ENCODE measurements around the gene MRPS18A.

The MRPS18A gene

GRCh38 chr6:43682724-43683429, 4.7 kb downstream of the MRPS18A start:
- no peak overlapping the region for H3K27ac ChIP-seq (ENCODE audit: low read depth, low read length)
- peaks cover 17 to 28% of the 10 kb centered on the region in 2 experiments for H3K36me3 ChIP-seq (ENCODE audit: control insufficient read depth in 1 of 2, insufficient read depth in 2 of 2, low read length in 2 of 2)
- no peaks in the 10 kb centered on the region for H3K9me3 ChIP-seq (ENCODE audit: insufficient read depth, low read depth, low read length)
- no CpG with 5 or more reads among the region's 8 CpGs for WGBS (ENCODE audit: extremely low coverage, insufficient coverage, insufficient read length)
- peaks cover 7 to 10% of the 10 kb centered on the region in 2 experiments for H3K4me1 ChIP-seq (ENCODE audit: control insufficient read depth in 1 of 2, insufficient read depth in 2 of 2, low read length in 2 of 2)
- H3K27me3 ChIP-seq (ENCODE audit: insufficient read depth, low read length) = no peaks in the 10 kb centered on the region
- H2AK5ac ChIP-seq (ENCODE audit: low read length) = no peak overlapping the region
- H4K91ac ChIP-seq (ENCODE audit: low read depth, low read length) = no peak overlapping the region
- no peak overlapping the region for H4K12ac ChIP-seq (ENCODE audit: low read depth, low read length)
- no peak overlapping the region for H3K14ac ChIP-seq (ENCODE audit: low read length)
- no peak overlapping the region for H2BK5ac ChIP-seq (ENCODE audit: low read depth, low read length, poor library complexity)
- H4K8ac ChIP-seq (ENCODE audit: low read depth, low read length) = no peak overlapping the region
- H2BK120ac ChIP-seq (ENCODE audit: insufficient read depth, low read length, poor library complexity) = no peak overlapping the region
- no peak overlapping the region for H3K4ac ChIP-seq (ENCODE audit: low read depth, low read length)
- no peak overlapping the region for H3K23ac ChIP-seq (ENCODE audit: low read length)
- H3K79me2 ChIP-seq (ENCODE audit: control insufficient read depth, insufficient read depth, low read length, poor library complexity) = peaks cover 3% of the 10 kb centered on the region
- no peak overlapping the region for H3K9ac ChIP-seq (ENCODE audit: low read length)
- no peak overlapping the region for H3K18ac ChIP-seq (ENCODE audit: low read length)
- no peak for DNase-seq
- no peak overlapping the region for H2AFZ ChIP-seq (ENCODE audit: insufficient read depth, low read length, poor library complexity)
- no peak overlapping the region for H3K4me2 ChIP-seq (ENCODE audit: low read length)
- H2BK12ac ChIP-seq (ENCODE audit: low read length) = no peak overlapping the region
- H3K4me3 ChIP-seq (ENCODE audit: low read depth, low read length) = no peak overlapping the region
- H3K79me1 ChIP-seq (ENCODE audit: low read length) = peaks cover 3% of the 10 kb centered on the region

DNA sequence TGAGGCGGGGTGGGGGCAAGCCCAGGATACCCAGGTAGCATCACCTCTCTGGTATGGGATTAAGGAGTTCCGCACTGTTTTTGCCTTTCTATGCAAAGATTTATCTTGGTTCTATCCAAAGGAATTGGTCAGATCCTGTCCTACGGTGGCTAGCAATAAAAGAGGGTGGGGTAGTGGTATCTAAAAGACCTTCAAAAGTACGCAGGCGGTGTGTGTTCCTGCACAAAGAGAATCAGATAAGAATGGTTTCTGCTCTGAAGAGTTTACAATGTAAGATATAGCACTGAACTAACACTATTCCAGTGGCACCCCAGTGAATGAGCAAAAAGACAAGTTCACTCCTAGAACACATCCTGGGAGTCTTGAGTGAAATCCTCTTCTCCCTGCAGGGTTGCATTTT, 6.3 kb downstream of the MRPS18A start:
- H3K23ac ChIP-seq (ENCODE audit: low read length) = no peak overlapping the region
- H4K91ac ChIP-seq (ENCODE audit: low read depth, low read length) = no peak overlapping the region
- no peak overlapping the region for H2BK5ac ChIP-seq (ENCODE audit: low read depth, low read length, poor library complexity)
- no peak overlapping the region for H3K18ac ChIP-seq (ENCODE audit: low read length)
- no peak overlapping the region for H2BK12ac ChIP-seq (ENCODE audit: low read length)
- H3K27me3 ChIP-seq (ENCODE audit: insufficient read depth, low read length) = no peaks in the 10 kb centered on the region
- H2AFZ ChIP-seq (ENCODE audit: insufficient read depth, low read length, poor library complexity) = no peak overlapping the region
- no peaks in the 10 kb centered on the region for H3K79me2 ChIP-seq (ENCODE audit: control insufficient read depth, insufficient read depth, low read length, poor library complexity)
- H3K4me3 ChIP-seq (ENCODE audit: low read depth, low read length) = no peak overlapping the region
- no peak overlapping the region for H3K14ac ChIP-seq (ENCODE audit: low read length)
- peaks cover 31 to 42% of the 10 kb centered on the region in 2 experiments for H3K36me3 ChIP-seq (ENCODE audit: control insufficient read depth in 1 of 2, insufficient read depth in 2 of 2, low read length in 2 of 2)
- H3K79me1 ChIP-seq (ENCODE audit: low read length) = no peaks in the 10 kb centered on the region
- H2BK120ac ChIP-seq (ENCODE audit: insufficient read depth, low read length, poor library complexity) = no peak overlapping the region
- peaks cover 4% of the 10 kb centered on the region in 2 experiments for H3K4me1 ChIP-seq (ENCODE audit: control insufficient read depth in 1 of 2, insufficient read depth in 2 of 2, low read length in 2 of 2)
- no peak overlapping the region for H3K27ac ChIP-seq (ENCODE audit: low read depth, low read length)
- H4K8ac ChIP-seq (ENCODE audit: low read depth, low read length) = no peak overlapping the region
- no peaks in the 10 kb centered on the region for H3K9me3 ChIP-seq (ENCODE audit: insufficient read depth, low read depth, low read length)
- H2AK5ac ChIP-seq (ENCODE audit: low read length) = no peak overlapping the region
- no peak for DNase-seq
- WGBS (ENCODE audit: extremely low coverage, insufficient coverage, insufficient read length) = no CpG with 5 or more reads among the region's 5 CpGs
- H4K12ac ChIP-seq (ENCODE audit: low read depth, low read length) = no peak overlapping the region
- no peak overlapping the region for H3K9ac ChIP-seq (ENCODE audit: low read length)
- no peak overlapping the region for H3K4me2 ChIP-seq (ENCODE audit: low read length)
- H3K4ac ChIP-seq (ENCODE audit: low read depth, low read length) = no peak overlapping the region

GRCh38 chr6:43680308-43681200, 7.0 kb downstream of the MRPS18A start:
- H2BK12ac ChIP-seq (ENCODE audit: low read length) = no peak overlapping the region
- H3K27ac ChIP-seq (ENCODE audit: low read depth, low read length) = no peak overlapping the region
- H3K4me3 ChIP-seq (ENCODE audit: low read depth, low read length) = no peak overlapping the region
- H2BK120ac ChIP-seq (ENCODE audit: insufficient read depth, low read length, poor library complexity) = no peak overlapping the region
- no peaks in the 10 kb centered on the region for H3K9me3 ChIP-seq (ENCODE audit: insufficient read depth, low read depth, low read length)
- H3K14ac ChIP-seq (ENCODE audit: low read length) = no peak overlapping the region
- peaks cover 32 to 47% of the 10 kb centered on the region in 2 experiments for H3K36me3 ChIP-seq (ENCODE audit: control insufficient read depth in 1 of 2, insufficient read depth in 2 of 2, low read length in 2 of 2)
- WGBS (ENCODE audit: extremely low coverage, insufficient coverage, insufficient read length) = no CpG with 5 or more reads among the region's 11 CpGs
- H3K79me2 ChIP-seq (ENCODE audit: control insufficient read depth, insufficient read depth, low read length, poor library complexity) = no peaks in the 10 kb centered on the region
- H3K27me3 ChIP-seq (ENCODE audit: insufficient read depth, low read length) = no peaks in the 10 kb centered on the region
- H3K79me1 ChIP-seq (ENCODE audit: low read length) = no peaks in the 10 kb centered on the region
- no peak overlapping the region for H3K4me2 ChIP-seq (ENCODE audit: low read length)
- H4K91ac ChIP-seq (ENCODE audit: low read depth, low read length) = no peak overlapping the region
- H3K23ac ChIP-seq (ENCODE audit: low read length) = no peak overlapping the region
- no peak overlapping the region for H2AK5ac ChIP-seq (ENCODE audit: low read length)
- no peak for DNase-seq
- H3K18ac ChIP-seq (ENCODE audit: low read length) = no peak overlapping the region
- no peak overlapping the region for H3K4ac ChIP-seq (ENCODE audit: low read depth, low read length)
- H4K12ac ChIP-seq (ENCODE audit: low read depth, low read length) = no peak overlapping the region
- no peak overlapping the region for H3K9ac ChIP-seq (ENCODE audit: low read length)
- peaks cover 4% of the 10 kb centered on the region in 2 experiments for H3K4me1 ChIP-seq (ENCODE audit: control insufficient read depth in 1 of 2, insufficient read depth in 2 of 2, low read length in 2 of 2)
- H2BK5ac ChIP-seq (ENCODE audit: low read depth, low read length, poor library complexity) = no peak overlapping the region
- H2AFZ ChIP-seq (ENCODE audit: insufficient read depth, low read length, poor library complexity) = no peak overlapping the region
- no peak overlapping the region for H4K8ac ChIP-seq (ENCODE audit: low read depth, low read length)

GRCh38 chr6:43679057-43679456, 8.5 kb downstream of the MRPS18A start:
- Histone ChIP-seq H3K14ac (ENCODE audit: low read length) (no peak overlapping the region), H2AK5ac (ENCODE audit: low read length) (no peak overlapping the region), H3K4me1 (ENCODE audit: control insufficient read depth in 1 of 2, insufficient read depth in 2 of 2, low read length in 2 of 2) (peaks cover 4% of the 10 kb centered on the region in 2 experiments), H3K4ac (ENCODE audit: low read depth, low read length) (no peak overlapping the region), H3K9ac (ENCODE audit: low read length) (no peak overlapping the region), H2AFZ (ENCODE audit: insufficient read depth, low read length, poor library complexity) (no peak overlapping the region), H3K79me2 (ENCODE audit: control insufficient read depth, insufficient read depth, low read length, poor library complexity) (no peaks in the 10 kb centered on the region), H3K27ac (ENCODE audit: low read depth, low read length) (no peak overlapping the region), H4K8ac (ENCODE audit: low read depth, low read length) (no peak overlapping the region), H3K23ac (ENCODE audit: low read length) (no peak overlapping the region), H2BK12ac (ENCODE audit: low read length) (no peak overlapping the region), H2BK120ac (ENCODE audit: insufficient read depth, low read length, poor library complexity) (no peak overlapping the region), H3K79me1 (ENCODE audit: low read length) (no peaks in the 10 kb centered on the region), H3K27me3 (ENCODE audit: insufficient read depth, low read length) (no peaks in the 10 kb centered on the region), H3K18ac (ENCODE audit: low read length) (no peak overlapping the region), H4K12ac (ENCODE audit: low read depth, low read length) (no peak overlapping the region), H2BK5ac (ENCODE audit: low read depth, low read length, poor library complexity) (no peak overlapping the region), H3K4me3 (ENCODE audit: low read depth, low read length) (no peak overlapping the region), H3K36me3 (ENCODE audit: control insufficient read depth in 1 of 2, insufficient read depth in 2 of 2, low read length in 2 of 2) (peaks cover 44 to 62% of the 10 kb centered on the region in 2 experiments), H3K4me2 (ENCODE audit: low read length) (no peak overlapping the region), H4K91ac (ENCODE audit: low read depth, low read length) (no peak overlapping the region), H3K9me3 (ENCODE audit: insufficient read depth, low read depth, low read length) (no peaks in the 10 kb centered on the region)
- no peak for DNase-seq
- no CpG with 5 or more reads among the region's 6 CpGs for WGBS (ENCODE audit: extremely low coverage, insufficient coverage, insufficient read length)

Measured in trophoblast cell (in vitro differentiated cells and primary cell).